Stimulated activated CD4-positive, alpha-beta T cell treated with anti-CD3 and anti-CD28 coated beads, Interleukin-4, amount 100 ng/mL, for 1 hour (primary cell): ENCODE measurements around the gene RND2.

Experiments
- DNase-seq: peaks from one replicate; pipeline ENCODE4 v3.0.0-alpha.2; 2020

RND2 gene

GRCh38 chr17:43079641-43080302 lies 54.7 kb downstream of the RND2 start:
- DNase-seq, result no peak
